HEK293T (cell line): ENCODE data around the gene THOP1.

Experiments used
- ARNT ChIP-seq: fragments of 450-650 bp; IDR thresholded peaks from 2 replicates; pipeline ENCODE4 v1.6.1; 2017; ENCODE audit warnings: mild to moderate bottlenecking
- BHLHE40 ChIP-seq: fragments of 450-650 bp; IDR thresholded peaks from 2 replicates; pipeline ENCODE4 v1.6.1; 2016; ENCODE audit warnings: mild to moderate bottlenecking, moderate library complexity, borderline replicate concordance
- CTBP1 ChIP-seq: fragments of 450-650 bp; IDR thresholded peaks from 2 replicates; pipeline ENCODE4 v1.6.1; 2016; ENCODE audit warnings: borderline replicate concordance
- ELF4 ChIP-seq: fragments of 450-650 bp; IDR thresholded peaks from 2 replicates; pipeline ENCODE4 v1.6.1; 2017; ENCODE audit warnings: antibody characterized with exemption
- FOXA1 ChIP-seq: fragments of 450-650 bp; IDR thresholded peaks from 2 replicates; pipeline ENCODE4 v1.6.1; 2016; ENCODE audit warnings: mild to moderate bottlenecking
- FOXK2 ChIP-seq: fragments of 450-650 bp; IDR thresholded peaks from 2 replicates; pipeline ENCODE4 v1.6.1; 2016; ENCODE audit warnings: mild to moderate bottlenecking
- FOXM1 ChIP-seq: fragments of 450-650 bp; IDR thresholded peaks from 2 replicates; pipeline ENCODE4 v1.6.1; 2017; ENCODE audit warnings: mild to moderate bottlenecking, borderline replicate concordance
- LEF1 ChIP-seq: fragments of 450-650 bp; IDR thresholded peaks from 2 replicates; pipeline ENCODE4 v1.6.1; 2017; ENCODE audit warnings: mild to moderate bottlenecking, borderline replicate concordance
- NFRKB ChIP-seq: fragments of 450-650 bp; IDR thresholded peaks from 2 replicates; pipeline ENCODE4 v1.6.1; 2016; ENCODE audit warnings: mild to moderate bottlenecking, moderate library complexity
- SP1 ChIP-seq: fragments of 450-650 bp; IDR thresholded peaks from 2 replicates; pipeline ENCODE4 v1.6.1; 2017
- SUZ12 ChIP-seq: fragments of 450-650 bp; IDR thresholded peaks from 2 replicates; pipeline ENCODE4 v1.6.1; 2016; ENCODE audit warnings: mild to moderate bottlenecking
- TARDBP ChIP-seq: fragments of 450-650 bp; IDR thresholded peaks from 2 replicates; pipeline ENCODE4 v1.6.1; 2016
- TF ChIP-seq, protein P1 (sequence below): fragments of 450-650 bp; IDR thresholded peaks from 2 replicates; pipeline ENCODE4 v1.6.1; 2016

DNA sequence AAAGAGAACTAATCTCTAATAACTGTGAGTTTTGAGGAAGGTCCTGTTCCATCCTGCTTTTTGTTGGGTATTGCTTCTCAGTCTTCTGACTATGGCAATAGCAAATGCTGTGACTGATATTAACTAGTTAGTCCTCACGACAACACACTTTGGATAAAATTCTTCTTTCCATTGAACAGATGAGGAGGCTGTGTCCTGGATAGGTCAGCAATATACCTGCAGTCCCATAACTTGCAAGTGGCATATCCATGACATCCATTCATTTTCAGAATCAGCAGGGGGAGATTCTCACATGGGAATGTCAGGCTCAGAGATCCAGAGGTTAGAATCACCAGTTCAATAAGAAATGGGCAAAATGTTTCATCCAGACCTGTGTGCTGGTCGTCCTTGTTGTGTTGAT is 41.7 kb downstream of the THOP1 start:
- no peak for TF ChIP-seq FOXM1
- TF ChIP-seq SP1, result no peak
- no peak for TF ChIP-seq NFRKB
- TF ChIP-seq SUZ12, result no peak
- TF ChIP-seq FOXA1, result no peak
- TF ChIP-seq FOXK2, result no peak
- TF ChIP-seq TARDBP, result no peak
- TF ChIP-seq, protein P1, sequence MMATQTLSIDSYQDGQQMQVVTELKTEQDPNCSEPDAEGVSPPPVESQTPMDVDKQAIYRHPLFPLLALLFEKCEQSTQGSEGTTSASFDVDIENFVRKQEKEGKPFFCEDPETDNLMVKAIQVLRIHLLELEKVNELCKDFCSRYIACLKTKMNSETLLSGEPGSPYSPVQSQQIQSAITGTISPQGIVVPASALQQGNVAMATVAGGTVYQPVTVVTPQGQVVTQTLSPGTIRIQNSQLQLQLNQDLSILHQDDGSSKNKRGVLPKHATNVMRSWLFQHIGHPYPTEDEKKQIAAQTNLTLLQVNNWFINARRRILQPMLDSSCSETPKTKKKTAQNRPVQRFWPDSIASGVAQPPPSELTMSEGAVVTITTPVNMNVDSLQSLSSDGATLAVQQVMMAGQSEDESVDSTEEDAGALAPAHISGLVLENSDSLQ, result no peak
- TF ChIP-seq BHLHE40, result no peak
- no peak for TF ChIP-seq ELF4
- no peak for TF ChIP-seq LEF1
- TF ChIP-seq ARNT, result no peak
- no peak for TF ChIP-seq CTBP1
